Neuronal stem cell (in vitro differentiated cells): ENCODE measurements around the gene PRRC2B.

ENCODE experiments used
- DNase-seq: peaks from one replicate; pipeline ENCODE4 v3.0.0-alpha.2; 2013; ENCODE audit warnings: low spot score
- H2AFZ ChIP-seq: one replicate; pipeline ENCODE4 v1.6.1; 2013; ENCODE audit warnings: mild to moderate bottlenecking, low read length, inconsistent platforms
- H2AK5ac ChIP-seq: 2 replicates; pipeline ENCODE4 v1.6.1; 2013; ENCODE audit warnings: low read depth, mild to moderate bottlenecking, inconsistent platforms, low read length, moderate library complexity, mixed read lengths
- H2BK120ac ChIP-seq: 2 replicates; pipeline ENCODE4 v1.6.1; 2013; ENCODE audit warnings: low read depth, mild to moderate bottlenecking, inconsistent platforms, low read length, moderate library complexity, mixed read lengths
- H2BK12ac ChIP-seq: one replicate; pipeline ENCODE4 v1.6.1; 2013; ENCODE audit warnings: low read length, inconsistent platforms
- H2BK15ac ChIP-seq: 2 replicates; pipeline ENCODE4 v1.6.1; 2013; ENCODE audit warnings: mild to moderate bottlenecking, low read length, inconsistent platforms, mixed read lengths
- H2BK5ac ChIP-seq: one replicate; pipeline ENCODE4 v1.6.1; 2013; ENCODE audit warnings: inconsistent platforms, mild to moderate bottlenecking, low read length, moderate library complexity
- H3K14ac ChIP-seq: one replicate; pipeline ENCODE4 v1.6.1; 2013; ENCODE audit warnings: low read length, inconsistent platforms
- H3K18ac ChIP-seq: 2 replicates; pipeline ENCODE4 v1.6.1; 2013; ENCODE audit warnings: low read length, inconsistent platforms
- H3K23ac ChIP-seq: 2 replicates; pipeline ENCODE4 v1.6.1; 2013; ENCODE audit warnings: low read depth, mild to moderate bottlenecking, mixed read lengths, low read length, inconsistent platforms; ENCODE audit not compliant: poor library complexity
- H3K27ac ChIP-seq: replicated peaks from 3 replicates; pipeline ENCODE4 v1.5.1; 2013; ENCODE audit warnings: low read length, inconsistent platforms
- H3K27me3 ChIP-seq, 3 experiments: 2 replicates each; pipeline ENCODE4 v1.6.1; 2013; ENCODE audit warnings: low read length in 3 of 3, mild to moderate bottlenecking in 2 of 3, inconsistent platforms in 1 of 3, low read depth in 1 of 3, mixed read lengths in 1 of 3, moderate library complexity in 1 of 3; ENCODE audit not compliant: control insufficient read depth in 3 of 3, insufficient read depth in 3 of 3
- H3K36me3 ChIP-seq, 2 donors: replicated peaks in 1 of 2; 2 replicates each; pipeline ENCODE4 v1.6.1; 2013; ENCODE audit warnings: low read length in 2 of 2; ENCODE audit not compliant: control insufficient read depth in 2 of 2, insufficient read depth in 2 of 2
- H3K4ac ChIP-seq: 2 replicates; pipeline ENCODE4 v1.6.1; 2013; ENCODE audit warnings: inconsistent platforms, mild to moderate bottlenecking, low read length, moderate library complexity
- H3K4me1 ChIP-seq, 2 donors: 1 replicate in 1 of 2; 2 replicates in 1 of 2; pipeline ENCODE4 v1.6.1; 2013; ENCODE audit warnings: low read length in 2 of 2, low read depth in 1 of 2; ENCODE audit not compliant: control insufficient read depth in 2 of 2, insufficient read depth in 1 of 2
- H3K4me2 ChIP-seq: one replicate; pipeline ENCODE4 v1.6.1; 2013; ENCODE audit warnings: mild to moderate bottlenecking, low read length, inconsistent platforms; ENCODE audit not compliant: insufficient read depth, poor library complexity, severe bottlenecking
- H3K4me3 ChIP-seq, 2 donors: 2 replicates each; pipeline ENCODE4 v1.5.1; 2013; ENCODE audit warnings: low read length in 2 of 2, mild to moderate bottlenecking in 2 of 2, inconsistent platforms in 1 of 2, moderate library complexity in 1 of 2
- H3K79me1 ChIP-seq: one replicate; pipeline ENCODE4 v1.6.1; 2013; ENCODE audit warnings: low read depth, mild to moderate bottlenecking, inconsistent platforms, low read length, moderate library complexity
- H3K9ac ChIP-seq: one replicate; pipeline ENCODE4 v1.6.1; 2013; ENCODE audit warnings: mild to moderate bottlenecking, low read depth, low read length, inconsistent platforms; ENCODE audit not compliant: poor library complexity
- H3K9me3 ChIP-seq, 2 donors: replicated peaks in 1 of 2; 2 replicates each; pipeline versions ENCODE3 to v1.6.1; 2013; ENCODE audit warnings: low read length in 2 of 2, mild to moderate bottlenecking in 2 of 2, inconsistent platforms in 1 of 2, low read depth in 1 of 2, mixed read lengths in 1 of 2, moderate library complexity in 1 of 2; ENCODE audit not compliant: control insufficient read depth in 2 of 2, insufficient read depth in 1 of 2
- H4K8ac ChIP-seq: one replicate; pipeline ENCODE4 v1.6.1; 2013; ENCODE audit warnings: low read depth, mild to moderate bottlenecking, inconsistent platforms, low read length, moderate library complexity
- H4K91ac ChIP-seq: one replicate; pipeline ENCODE4 v1.6.1; 2013; ENCODE audit warnings: low read length, low read depth, mild to moderate bottlenecking, inconsistent platforms; ENCODE audit not compliant: poor library complexity
- WGBS, 2 donors: extraction: QIAGEN DNeasy Blood & Tissue Kit; methylation state at CpG; one replicate each; pipeline ENCODE4 v1.1.7; 2013; ENCODE audit warnings: missing lambda C conversion rate in 2 of 2, mixed read lengths in 1 of 2; ENCODE audit not compliant: insufficient read length in 2 of 2, insufficient replicate concordance in 1 of 2; ENCODE audit errors: extremely low coverage in 2 of 2; 5-methylcytosine and 5-hydroxymethylcytosine counted together

Gene PRRC2B

GRCh38 chr9:131402738-131403492 lies 9.0 kb downstream of the PRRC2B start:
- Histone ChIP-seq H2BK12ac (no peak overlapping the region), H3K4me2 (no peak overlapping the region), H3K18ac (no peak overlapping the region), H3K4ac (no peak overlapping the region), H2BK5ac (no peak overlapping the region), H3K4me1 (peaks cover 43 to 73% of the 10 kb centered on the region in 2 donors), H4K8ac (no peak overlapping the region), H3K36me3 (peaks cover 4 to 67% of the 10 kb centered on the region in 2 donors), H3K4me3 (peak overlapping the region in 1 of 2 donors; percentile 1), H3K14ac (no peak overlapping the region), H3K27ac (peak overlapping the region; percentile 38), H2BK120ac (no peak overlapping the region), H3K79me1 (peaks cover 2% of the 10 kb centered on the region), H2AK5ac (no peak overlapping the region), H3K9ac (no peak overlapping the region), H2AFZ (no peak overlapping the region), H4K91ac (no peak overlapping the region), H3K9me3 (no peaks in the 10 kb centered on the region), H3K27me3 (no peaks in the 10 kb centered on the region), H3K23ac (no peak overlapping the region), H2BK15ac (no peak overlapping the region)
- DNase-seq: no peak
- no CpG with 5 or more reads among the region's 12 CpGs for WGBS, 2 donors

DNA sequence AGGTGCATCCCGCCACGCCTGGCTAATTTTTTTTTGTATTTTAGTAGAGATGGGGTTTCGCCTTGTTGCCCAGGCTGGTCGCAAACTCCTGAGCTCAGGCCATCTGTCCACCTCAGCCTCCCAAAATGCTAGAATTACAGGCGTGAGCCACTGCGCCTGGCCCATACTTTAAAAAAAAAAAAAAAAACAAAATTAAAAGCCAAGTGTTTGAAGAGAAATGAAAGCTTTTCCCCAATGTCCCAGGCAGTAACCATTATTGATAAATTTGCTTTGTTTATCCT lies 9.5 kb downstream of the PRRC2B start:
- no peak overlapping the region for H3K4me3 ChIP-seq
- H3K27ac ChIP-seq: no peak overlapping the region
- H2BK5ac ChIP-seq: no peak overlapping the region
- H3K4ac ChIP-seq: no peak overlapping the region
- no peak overlapping the region for H3K9ac ChIP-seq
- no peaks in the 10 kb centered on the region for H3K9me3 ChIP-seq
- no peak overlapping the region for H3K23ac ChIP-seq
- peaks cover 0 to 65% of the 10 kb centered on the region in 2 donors for H3K36me3 ChIP-seq
- peaks cover 2% of the 10 kb centered on the region for H3K79me1 ChIP-seq
- no peak overlapping the region for H2AK5ac ChIP-seq
- no peak overlapping the region for H3K4me2 ChIP-seq
- H4K91ac ChIP-seq: no peak overlapping the region
- no peak overlapping the region for H3K18ac ChIP-seq
- H2BK12ac ChIP-seq: no peak overlapping the region
- peaks cover 41 to 70% of the 10 kb centered on the region in 2 donors for H3K4me1 ChIP-seq
- no peak overlapping the region for H2BK120ac ChIP-seq
- no peak overlapping the region for H2BK15ac ChIP-seq
- DNase-seq: no peak
- no CpG with 5 or more reads among the region's 6 CpGs for WGBS, 2 donors
- no peaks in the 10 kb centered on the region for H3K27me3 ChIP-seq
- H4K8ac ChIP-seq: no peak overlapping the region
- no peak overlapping the region for H2AFZ ChIP-seq
- H3K14ac ChIP-seq: no peak overlapping the region

GRCh38 chr9:131404581-131404980 lies 10.7 kb downstream of the PRRC2B start:
- Histone ChIP-seq H3K4me3 (no peak overlapping the region), H3K27ac (peak overlapping the region; percentile 54), H3K9ac (no peak overlapping the region), H2AFZ (no peak overlapping the region), H4K8ac (no peak overlapping the region), H3K27me3 (no peaks in the 10 kb centered on the region), H2BK5ac (no peak overlapping the region), H3K4me1 (peaks cover 41 to 70% of the 10 kb centered on the region in 2 donors), H3K14ac (no peak overlapping the region), H4K91ac (no peak overlapping the region), H2BK120ac (no peak overlapping the region), H3K4me2 (no peak overlapping the region), H3K36me3 (peaks cover 0 to 62% of the 10 kb centered on the region in 2 donors), H3K18ac (no peak overlapping the region), H2AK5ac (no peak overlapping the region), H2BK15ac (no peak overlapping the region), H3K79me1 (peaks cover 2% of the 10 kb centered on the region), H3K23ac (no peak overlapping the region), H3K4ac (no peak overlapping the region), H2BK12ac (no peak overlapping the region), H3K9me3 (no peaks in the 10 kb centered on the region)
- no CpG with 5 or more reads among the region's 5 CpGs for WGBS, 2 donors
- no peak for DNase-seq

- H3K9me3 ChIP-seq: no peaks in the 10 kb centered on the region
- H3K4me1 ChIP-seq: peaks cover 38 to 70% of the 10 kb centered on the region in 2 donors
- H2BK5ac ChIP-seq: no peak overlapping the region
- no peak overlapping the region for H2BK15ac ChIP-seq
- H3K18ac ChIP-seq: peak overlapping the region; percentile 15
- H3K27ac ChIP-seq: peak overlapping the region; percentile 54
- peaks cover 0 to 62% of the 10 kb centered on the region in 2 donors for H3K36me3 ChIP-seq
- H3K4me2 ChIP-seq: no peak overlapping the region
- no peak overlapping the region for H4K91ac ChIP-seq
- H3K4ac ChIP-seq: no peak overlapping the region
- no peak overlapping the region for H2AK5ac ChIP-seq
- WGBS, 2 donors: no CpG with 5 or more reads among the region's 7 CpGs
- H3K27me3 ChIP-seq: no peaks in the 10 kb centered on the region
- no peak overlapping the region for H2BK120ac ChIP-seq
- H2AFZ ChIP-seq: no peak overlapping the region
- H3K9ac ChIP-seq: no peak overlapping the region
- no peak overlapping the region for H3K23ac ChIP-seq
- H4K8ac ChIP-seq: no peak overlapping the region
- no peak overlapping the region for H2BK12ac ChIP-seq
- peaks cover 2% of the 10 kb centered on the region for H3K79me1 ChIP-seq
- H3K14ac ChIP-seq: no peak overlapping the region
- DNase-seq: no peak
- no peak overlapping the region for H3K4me3 ChIP-seq
Measured at GRCh38 chr9:131404987-131405386, 11.1 kb downstream of the PRRC2B start.
